Renal cortex interstitium (tissue), 15 donors: ENCODE data around the gene CFAP100. TPM values are rescaled to one million over a fixed set of nuclear protein-coding genes. Genes with fewer than 3 reads are reported as not detected.

Experiments used
- DNase-seq, 11 donors: peaks; one replicate each; pipeline ENCODE4 v3.0.0-alpha.2; 2013; ENCODE audit warnings: low read depth in 9 of 11, low spot score in 4 of 11; ENCODE audit errors: extremely low read depth in 1 of 11
- long read RNA-seq, 16 experiments: transcript quantifications; one replicate each; lab custom pipeline, GENCODE V29; 2026
- polyA plus RNA-seq, 3 donors: library from polyadenylated mRNA; unstranded; fragments of 120-200 nt; gene quantifications; one replicate each; pipeline ENCODE4 v1.2.1, GENCODE V29; 2013; ENCODE audit not compliant: insufficient read length in 3 of 3

The CFAP100 gene
- polyA plus RNA-seq = 1 to 10 TPM in 2 of 3 donors, under 1 TPM in 1; 0.84 to 3.3 (median 1.1) TPM
- long read RNA-seq, donor 1 = 0 reads
- long read RNA-seq, donor 2 = 0 reads
- long read RNA-seq, donor 3 = 0 reads
- long read RNA-seq, donor 4 = 0 reads
- long read RNA-seq, donor 5 = 0 reads
- long read RNA-seq, donor 6 = 0 reads
- long read RNA-seq, donor 7, partial matches to known transcripts = 0 of 1 reads
- long read RNA-seq, donor 7, other reads (novel, unspliced or antisense) = 0 of 1 reads
- long read RNA-seq, donor 8 = 0 reads
- long read RNA-seq, donor 9 = 0 reads
- long read RNA-seq, donor 10 = 0 reads
- long read RNA-seq, donor 11 = 0 reads
- long read RNA-seq, donor 12 = 0 reads
- long read RNA-seq, donor 13 = 0 reads
- long read RNA-seq, donor 14 = 0 reads
- long read RNA-seq, donor 15 = 0 reads
- long read RNA-seq, donor 16, partial matches to known transcripts = 94 of 100 reads
- long read RNA-seq, donor 16, other reads (novel, unspliced or antisense) = 6 of 100 reads

GRCh38 chr3:126394179-126394976 is at the start of gene CFAP100:
TSS of gene CFAP100 (plus strand) at chr3:126394909. CDS start at chr3:126396001, 1,092 bp downstream.
- DNase-seq = peak in 9 of 11 donors; percentile 41 to 75 (median 68)

GRCh38 chr3:126345231-126345630 is 49.5 kb upstream of the CFAP100 start:
- no peak for DNase-seq

- no peak for DNase-seq
Observed at GRCh38 chr3:126345641-126346460, 48.9 kb upstream of the CFAP100 start.

GRCh38 chr3:126346466-126346865 is 48.2 kb upstream of the CFAP100 start:
- DNase-seq = no peak

- no peak for DNase-seq
Observed at GRCh38 chr3:126347543-126348161, 47.1 kb upstream of the CFAP100 start.

GRCh38 chr3:126348308-126348920 is 46.3 kb upstream of the CFAP100 start:
- no peak for DNase-seq

- DNase-seq = no peak
Observed at GRCh38 chr3:126349071-126349470, 45.6 kb upstream of the CFAP100 start.

GRCh38 chr3:126349611-126350501 is 44.9 kb upstream of the CFAP100 start:
- DNase-seq = no peak

GRCh38 chr3:126350502-126351085 is 44.1 kb upstream of the CFAP100 start:
- no peak for DNase-seq

GRCh38 chr3:126351086-126351770 is 43.5 kb upstream of the CFAP100 start:
- DNase-seq = no peak

GRCh38 chr3:126351771-126352475 is 42.8 kb upstream of the CFAP100 start:
- no peak for DNase-seq

GRCh38 chr3:126352476-126353454 is 41.9 kb upstream of the CFAP100 start:
- DNase-seq = no peak

- DNase-seq = no peak
Observed at GRCh38 chr3:126353694-126354321, 40.9 kb upstream of the CFAP100 start.

GRCh38 chr3:126354776-126355175 is 39.9 kb upstream of the CFAP100 start:
- DNase-seq = no peak
